ENCODE results near the gene DYNLL2. TPM values are rescaled to one million over a fixed set of nuclear protein-coding genes. Genes with fewer than 3 reads are reported as not detected.
"Not testable (repeated sequence)": the region's sequence is repeated elsewhere in the genome, so short reads cannot be mapped to it uniquely, and the experiment has no call there.

DYNLL2 gene
- total and polyA plus RNA-seq, 9 of the 15 experiments (the other 6 are each of a cell fraction or from before 2014, with no cell fraction given) = 1.8 to 24.5 (median 13.0) TPM

- TF ChIP-seq ILK (tag; IDR thresholded peaks at IDR 0.05; ENCODE audit: borderline replicate concordance, low read depth) (no peak), PHF8 (IDR thresholded peaks at IDR 0.05; ENCODE audit: borderline replicate concordance, low read length) (no peak)
These were observed 39.7 kb upstream of the DYNLL2 start (continued) for GRCh38 chr17:58043221-58044181.

GRCh38 chr17:58044256-58044655 is 39.0 kb upstream of the DYNLL2 start:
- BruUV-seq (replicated peaks); H3K9me1 ChIP-seq (ENCODE audit: control insufficient read depth, insufficient read depth, low read length); H3K4me1 ChIP-seq (replicated peaks in 1 of 2; ENCODE audit: control insufficient read depth in 2 of 2, insufficient read depth in 2 of 2, low read length in 2 of 2); CTCF ChIA-PET (ENCODE audit: low intra/inter-chr PET ratio); H3K9ac ChIP-seq (ENCODE audit: insufficient read depth in 1 of 2, low read depth in 2 of 2, low read length in 2 of 2); H2AFZ ChIP-seq (ENCODE audit: low read depth, low read length); intact Hi-C loops (cut with micrococcal nuclease); H3K4me2 ChIP-seq (ENCODE audit: insufficient read depth, low read length); DNase-seq (ENCODE audit: extremely low read depth in 1 of 4, low spot score in 3 of 4); FAIRE-seq; H3K79me2 ChIP-seq (ENCODE audit: control insufficient read depth, insufficient read depth, low read length); H3K4me3 ChIP-seq; ATAC-seq; in situ Hi-C loops (cut with MboI); H3K27ac ChIP-seq (ENCODE audit: extremely low read depth, low read depth, low read length); H3K9me3 ChIP-seq (replicated peaks; ENCODE audit: control insufficient read depth, insufficient read depth, low read depth, low read length); H3K36me3 ChIP-seq (ENCODE audit: control insufficient read depth, insufficient read depth, low read length); POLR2A ChIA-PET; H4K20me1 ChIP-seq (replicated peaks; ENCODE audit: control insufficient read depth, insufficient read depth, low read length): not testable (repeated sequence)
- 3% methylated on average over 6 of the region's 6 CpGs for WGBS (ENCODE audit: insufficient coverage, low coverage, missing lambda C conversion rate)
- H3K27me3 ChIP-seq (ENCODE audit: control insufficient read depth in 2 of 2, insufficient read depth in 2 of 2, low read length in 2 of 2) = peaks cover 38% of the 10 kb centered on the region in 2 experiments
- TF ChIP-seq ZNF431 (CRISPR knock-in tag; IDR thresholded peaks at IDR 0.05) = peak; percentile 91
